SK-N-SH (cell line): Measurements from ENCODE around the gene AMT. TPM values are rescaled to one million over a fixed set of nuclear protein-coding genes. Genes with fewer than 3 reads are reported as not detected.

ENCODE experiments used
- CTCF ChIA-PET: fragments of 300-600, 350-600 bp; formaldehyde crosslinking; extraction: SDS; loops from one replicate; lab custom pipeline; 2021; lab: Yijun Ruan, JAX
- POLR2A ChIA-PET: fragments of 350-600 bp; sonication (Branson Sonifier 250); formaldehyde crosslinking; extraction: SDS; loops from one replicate; lab custom pipeline; 2020; ENCODE audit warnings: antibody characterized with exemption, inconsistent platforms; lab: Yijun Ruan, JAX
- DNase-seq: peaks from one replicate; pipeline ENCODE4 v3.0.0; 2012
- H2AFZ ChIP-seq: fragments of 200-600 bp; sonication (generic); 2 replicates; pipeline ENCODE4 v1.8.1; 2016; ENCODE audit warnings: antibody characterized with exemption, mild to moderate bottlenecking, low read depth
- H3F3A ChIP-seq: fragments of 200-600 bp; sonication (generic); replicated peaks from 2 replicates; pipeline ENCODE3; 2016; ENCODE audit warnings: antibody characterized with exemption, mild to moderate bottlenecking; ENCODE audit not compliant: insufficient read depth
- H3K27ac ChIP-seq, 2 experiments: fragments of 200-500 bp in 1 of 2; fragments of 200-600 bp in 1 of 2; sonication (Bioruptor generic) in 1 of 2; sonication (generic), shearing (Covaris generic) in 1 of 2; 2 replicates each; pipeline versions ENCODE4 v1.5.1 to v1.6.1; 2014 to 2016; ENCODE audit warnings: low read depth in 2 of 2, inconsistent platforms in 1 of 2, low read length in 1 of 2, mild to moderate bottlenecking in 1 of 2, mixed read lengths in 1 of 2
- H3K27me3 ChIP-seq: fragments of 200-600 bp; sonication (generic), shearing (Covaris generic); 2 replicates; pipeline ENCODE4 v1.6.1; 2016; ENCODE audit warnings: mixed run types; ENCODE audit not compliant: insufficient read depth
- H3K36me3 ChIP-seq, 2 experiments: fragments of 200-500 bp in 1 of 2; fragments of 200-600 bp in 1 of 2; sonication (Bioruptor generic) in 1 of 2; sonication (generic) in 1 of 2; replicated peaks in 1 of 2; 2 replicates each; pipeline versions ENCODE3 to v1.5.1; 2014 to 2016; ENCODE audit warnings: low read length in 1 of 2, mild to moderate bottlenecking in 1 of 2; ENCODE audit not compliant: insufficient read depth in 2 of 2, control insufficient read depth in 1 of 2
- H3K4me1 ChIP-seq, 2 experiments: fragments of 200-500 bp in 1 of 2; fragments of 200-600 bp in 1 of 2; sonication (Bioruptor generic) in 1 of 2; sonication (generic), shearing (Covaris generic) in 1 of 2; 2 replicates each; pipeline versions ENCODE4 v1.5.1 to v1.6.1; 2014 to 2016; ENCODE audit warnings: low read depth in 1 of 2, low read length in 1 of 2, mixed run types in 1 of 2; ENCODE audit not compliant: insufficient read depth in 2 of 2, control insufficient read depth in 1 of 2
- H3K4me2 ChIP-seq: fragments of 200-600 bp; sonication (generic), shearing (Covaris generic); 2 replicates; pipeline ENCODE4 v1.6.1; 2017; ENCODE audit warnings: mixed run types
- H3K4me3 ChIP-seq, 2 experiments: fragments of 200-500 bp in 1 of 2; fragments of 200-600 bp in 1 of 2; sonication (Bioruptor generic) in 1 of 2; sonication (generic), shearing (Covaris generic) in 1 of 2; 2 replicates each; pipeline versions ENCODE4 v1.5.1 to v1.8.1; 2014 to 2016; ENCODE audit warnings: low read depth in 2 of 2, inconsistent platforms in 1 of 2, low read length in 1 of 2, mild to moderate bottlenecking in 1 of 2, mixed read lengths in 1 of 2, moderate library complexity in 1 of 2
- H3K79me2 ChIP-seq: fragments of 200-600 bp; sonication (generic); 2 replicates; pipeline ENCODE4 v1.8.1; 2017; ENCODE audit warnings: mild to moderate bottlenecking; ENCODE audit not compliant: insufficient read depth
- H3K9ac ChIP-seq: fragments of 200-600 bp; sonication (generic); 2 replicates; pipeline ENCODE4 v1.6.1; 2017; ENCODE audit warnings: mixed run types
- H3K9me2 ChIP-seq: fragments of 200-600 bp; sonication (generic); 2 replicates; pipeline ENCODE4 v1.6.1; 2017; ENCODE audit warnings: mixed run types
- H3K9me3 ChIP-seq: fragments of 200-600 bp; sonication (generic); 2 replicates; pipeline ENCODE4 v1.6.1; 2017; ENCODE audit warnings: mixed run types, mild to moderate bottlenecking, moderate library complexity
- H4K20me1 ChIP-seq: fragments of 200-600 bp; sonication (generic); 2 replicates; pipeline ENCODE4 v1.6.1; 2017; ENCODE audit warnings: mild to moderate bottlenecking, mixed run types; ENCODE audit not compliant: insufficient read depth
- CTCF ChIP-seq: fragments of 200-600 bp; sonication (generic); IDR thresholded peaks from 2 replicates; pipeline ENCODE4 v1.6.1; 2017; ENCODE audit warnings: antibody characterized with exemption, mild to moderate bottlenecking, moderate library complexity
- ELF1 ChIP-seq: IDR thresholded peaks from 2 replicates; pipeline ENCODE4 v1.4.0; 2012
- EZH2phosphoT487 ChIP-seq: fragments of 200-600 bp; sonication (generic); IDR thresholded peaks from 2 replicates; pipeline ENCODE4 v1.6.1; 2017; ENCODE audit warnings: low read depth, mixed run types, mild to moderate bottlenecking, antibody characterized with exemption, moderate library complexity, borderline replicate concordance
- FOSL2 ChIP-seq: IDR thresholded peaks from 2 replicates; pipeline ENCODE4 v1.4.0; 2012; ENCODE audit warnings: low read depth, mild to moderate bottlenecking, moderate library complexity, borderline replicate concordance
- JUND ChIP-seq: IDR thresholded peaks from 2 replicates; pipeline ENCODE4 v1.4.0; 2012
- PBX3 ChIP-seq: IDR thresholded peaks from 2 replicates; pipeline ENCODE4; 2012
- POLR2AphosphoS5 ChIP-seq: IDR thresholded peaks from 2 replicates; pipeline ENCODE4 v1.6.1; 2012; ENCODE audit warnings: low read depth, low read length
- RXRA ChIP-seq: IDR thresholded peaks from 2 replicates; pipeline ENCODE4 v1.4.0; 2012; ENCODE audit warnings: low read depth, mild to moderate bottlenecking, borderline replicate concordance
- SIN3A ChIP-seq: IDR thresholded peaks from 2 replicates; pipeline ENCODE4 v1.6.1; 2012; ENCODE audit warnings: low read depth, mild to moderate bottlenecking, low read length, moderate library complexity, borderline replicate concordance
- TAF1 ChIP-seq: IDR thresholded peaks from 2 replicates; pipeline ENCODE4 v1.6.1; 2012; ENCODE audit warnings: low read depth, mild to moderate bottlenecking, low read length, moderate library complexity, borderline replicate concordance
- USF2 ChIP-seq: fragments of 150-350 bp; IDR thresholded peaks from 2 replicates; pipeline ENCODE4 v1.6.1; 2017; ENCODE audit warnings: antibody characterized with exemption, low read length, low read depth, borderline replicate concordance
- YY1 ChIP-seq: IDR thresholded peaks from 2 replicates; pipeline ENCODE4 v1.4.0; 2012; ENCODE audit warnings: low read depth, mild to moderate bottlenecking
- WGBS: methylation state at CpG from one replicate; pipeline ENCODE4 v1.1.6; 2017; ENCODE audit warnings: low lambda C conversion rate; 5-methylcytosine and 5-hydroxymethylcytosine counted together
- polyA plus RNA-seq, 3 experiments: library from polyadenylated mRNA; depleted of rRNA; stranded (reverse); fragments of >200 nt; gene quantifications; 2 replicates each; pipeline ENCODE4 v1.2.3, GENCODE V29; 2012
- TF ChIP-seq, protein P1 (sequence below): fragments of 150-350 bp; IDR thresholded peaks from 2 replicates; pipeline ENCODE4 v1.6.1; 2016; ENCODE audit warnings: mild to moderate bottlenecking, low read depth, low read length
- TF ChIP-seq, protein P2 (sequence below): IDR thresholded peaks from 2 replicates; pipeline ENCODE4 v1.4.0; 2012; ENCODE audit warnings: low read depth

Gene AMT
- polyA plus RNA-seq, 1 of the 3 experiments (the other 2 are of a cell fraction): 17.6 TPM

DNA sequence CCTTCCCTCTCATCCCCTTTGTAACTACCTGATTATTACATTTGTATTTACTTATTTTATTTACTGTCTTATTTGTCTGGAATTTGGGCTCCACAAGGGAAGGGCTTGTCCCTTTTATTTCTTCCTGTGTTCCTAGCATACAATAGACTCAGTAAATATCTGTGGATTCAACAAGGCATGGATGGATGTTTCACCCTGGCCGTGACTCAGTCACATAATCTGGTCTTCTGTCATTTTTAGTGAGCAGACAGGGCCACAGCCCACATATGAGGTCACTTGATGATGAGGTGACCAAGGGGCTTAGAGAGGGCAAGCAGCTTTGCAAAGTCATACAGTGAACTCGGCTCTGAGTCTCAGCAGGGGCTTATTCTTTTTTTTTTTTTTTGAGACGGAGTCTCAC is 39.9 kb upstream of the AMT start:
- DNase-seq: no peak
- POLR2A ChIA-PET: no interaction called here

More for the DNA sequence above, 39.9 kb upstream of the AMT start:
- Histone ChIP-seq H3K4me1 (peaks cover 6 to 8% of the 10 kb centered on the region in 2 experiments; a peak in 2 of 4 replicates), H3K4me2 (no peak overlapping the region), H3K27me3 (no peaks in the 10 kb centered on the region), H3K79me2 (no peaks in the 10 kb centered on the region), H3K9me2 (no peaks in the 10 kb centered on the region), H2AFZ (peak overlapping the region; percentile 78; the same call in 1 of the 2 replicates), H4K20me1 (no peaks in the 10 kb centered on the region), H3K9me3 (no peaks in the 10 kb centered on the region), H3F3A (no peaks in the 10 kb centered on the region), H3K27ac (no peak overlapping the region), H3K9ac (peak overlapping the region; percentile 19; the same call in 1 of the 2 replicates), H3K4me3 (no peak overlapping the region), H3K36me3 (no peaks in the 10 kb centered on the region)
- CTCF ChIA-PET: interaction anchor here (1.6 to 5.1 kb wide), 3 partner anchors 13 to 209 kb away, joined by 4 to 39 read pairs (median 10); no protein-coding TSS in a partner anchor
- 70% methylated on average over 3 of the region's 3 CpGs for WGBS
- TF ChIP-seq, protein P1, sequence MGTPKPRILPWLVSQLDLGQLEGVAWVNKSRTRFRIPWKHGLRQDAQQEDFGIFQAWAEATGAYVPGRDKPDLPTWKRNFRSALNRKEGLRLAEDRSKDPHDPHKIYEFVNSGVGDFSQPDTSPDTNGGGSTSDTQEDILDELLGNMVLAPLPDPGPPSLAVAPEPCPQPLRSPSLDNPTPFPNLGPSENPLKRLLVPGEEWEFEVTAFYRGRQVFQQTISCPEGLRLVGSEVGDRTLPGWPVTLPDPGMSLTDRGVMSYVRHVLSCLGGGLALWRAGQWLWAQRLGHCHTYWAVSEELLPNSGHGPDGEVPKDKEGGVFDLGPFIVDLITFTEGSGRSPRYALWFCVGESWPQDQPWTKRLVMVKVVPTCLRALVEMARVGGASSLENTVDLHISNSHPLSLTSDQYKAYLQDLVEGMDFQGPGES: no peak
- no peak for TF ChIP-seq CTCF
- no peak for TF ChIP-seq RXRA
- no peak for TF ChIP-seq USF2
- TF ChIP-seq POLR2AphosphoS5: no peak
- no peak for TF ChIP-seq SIN3A
- no peak for TF ChIP-seq YY1
- no peak for TF ChIP-seq PBX3
- TF ChIP-seq FOSL2: no peak
- TF ChIP-seq, protein P2, sequence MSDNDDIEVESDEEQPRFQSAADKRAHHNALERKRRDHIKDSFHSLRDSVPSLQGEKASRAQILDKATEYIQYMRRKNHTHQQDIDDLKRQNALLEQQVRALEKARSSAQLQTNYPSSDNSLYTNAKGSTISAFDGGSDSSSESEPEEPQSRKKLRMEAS: no peak
- TF ChIP-seq TAF1: no peak
- no peak for TF ChIP-seq JUND
- no peak for TF ChIP-seq ELF1
- no peak for TF ChIP-seq EZH2phosphoT487
